Kidney (tissue), 14 donors: ENCODE data around the gene GCNT2. TPM values are rescaled to one million over a fixed set of nuclear protein-coding genes. Genes with fewer than 3 reads are reported as not detected.

ENCODE experiments used
- DNase-seq, 5 donors: peaks; one replicate each; pipeline ENCODE4 v3.0.0-alpha.2; 2013 to 2020
- FAIRE-seq: peaks from 2 replicates; lab custom pipeline; 2012; peaks lifted over from hg19 to GRCh38; lab: Jason Lieb, UNC
- H3K27ac ChIP-seq, 2 donors: one replicate each; pipeline ENCODE4 v1.7.0; 2013; ENCODE audit warnings: low read depth in 2 of 2, low read length in 2 of 2, inconsistent platforms in 1 of 2
- H3K27me3 ChIP-seq: one replicate; pipeline ENCODE4 v1.7.1; 2013; ENCODE audit warnings: low read length, inconsistent platforms; ENCODE audit not compliant: control insufficient read depth, insufficient read depth
- H3K36me3 ChIP-seq, 3 donors: one replicate each; pipeline versions ENCODE4 v1.7.0 to v1.7.1; 2013; ENCODE audit warnings: low read length in 3 of 3, control low read depth in 1 of 3, inconsistent platforms in 1 of 3; ENCODE audit not compliant: insufficient read depth in 3 of 3, control insufficient read depth in 2 of 3
- H3K4me1 ChIP-seq, 3 donors: one replicate each; pipeline versions ENCODE4 v1.7.0 to v1.7.1; 2013; ENCODE audit warnings: low read length in 3 of 3, inconsistent platforms in 1 of 3, low read depth in 1 of 3; ENCODE audit not compliant: control insufficient read depth in 2 of 3, insufficient read depth in 2 of 3
- H3K4me3 ChIP-seq, 3 donors: one replicate each; pipeline versions ENCODE4 v1.7.0 to v1.8.1; 2013; ENCODE audit warnings: low read length in 3 of 3, control low read depth in 1 of 3, inconsistent platforms in 1 of 3
- H3K9ac ChIP-seq, 3 donors: one replicate each; pipeline versions ENCODE4 v1.7.0 to v1.7.1; 2013; ENCODE audit warnings: low read length in 3 of 3, control low read depth in 1 of 3, inconsistent platforms in 1 of 3
- H3K9me3 ChIP-seq, 3 donors: one replicate each; pipeline versions ENCODE4 v1.7.0 to v1.7.1; 2013; ENCODE audit warnings: low read length in 3 of 3, control low read depth in 1 of 3, inconsistent platforms in 1 of 3; ENCODE audit not compliant: control insufficient read depth in 2 of 3, insufficient read depth in 1 of 3
- intact Hi-C: fragments of 100-400 bp; cut with DNase I; formaldehyde crosslinking; loops from one replicate; pipeline ENCODE4 v1.11.1; 2022
- polyA plus RNA-seq: library from polyadenylated mRNA; stranded (reverse); fragments of 350-450 nt; fragmentation: Illumina TruSeq; extraction: RNeasy Lipid Tissue Mini Kit (QIAGEN cat#74804); gene quantifications from one replicate; pipeline ENCODE4 v1.2.3, GENCODE V29; 2014; ENCODE audit warnings: low read depth, low replicate concordance; ENCODE audit not compliant: insufficient read depth
- total RNA-seq: library from RNA; stranded (reverse); fragmentation: NEBNext Ultra II Directional; extraction: Animal tissue kit (Norgen Biotek cat#: 25700); gene quantifications from one replicate; pipeline ENCODE4 v1.2.1, GENCODE V29; 2021
- TF ChIP-seq, protein P1 (sequence below): IDR thresholded peaks from 3 replicates; pipeline ENCODE4 v1.5.1; 2012; ENCODE audit warnings: mild to moderate bottlenecking, moderate library complexity, borderline replicate concordance; ENCODE audit not compliant: insufficient read depth; ENCODE audit errors: extremely low read depth
- donor health status: control.
- donor health status: control.
- donor health status: control.
- donor health status: control.
- donor health status: control.
- donor health status: DM: yes; HTN: yes; CAD: no.
- donor health status: Normal renal cell carcinoma (clear cell type).

GCNT2 gene
- total and polyA plus RNA-seq, 2 donors from 2014 or later, result 10.5 to 12.5 TPM

DNA sequence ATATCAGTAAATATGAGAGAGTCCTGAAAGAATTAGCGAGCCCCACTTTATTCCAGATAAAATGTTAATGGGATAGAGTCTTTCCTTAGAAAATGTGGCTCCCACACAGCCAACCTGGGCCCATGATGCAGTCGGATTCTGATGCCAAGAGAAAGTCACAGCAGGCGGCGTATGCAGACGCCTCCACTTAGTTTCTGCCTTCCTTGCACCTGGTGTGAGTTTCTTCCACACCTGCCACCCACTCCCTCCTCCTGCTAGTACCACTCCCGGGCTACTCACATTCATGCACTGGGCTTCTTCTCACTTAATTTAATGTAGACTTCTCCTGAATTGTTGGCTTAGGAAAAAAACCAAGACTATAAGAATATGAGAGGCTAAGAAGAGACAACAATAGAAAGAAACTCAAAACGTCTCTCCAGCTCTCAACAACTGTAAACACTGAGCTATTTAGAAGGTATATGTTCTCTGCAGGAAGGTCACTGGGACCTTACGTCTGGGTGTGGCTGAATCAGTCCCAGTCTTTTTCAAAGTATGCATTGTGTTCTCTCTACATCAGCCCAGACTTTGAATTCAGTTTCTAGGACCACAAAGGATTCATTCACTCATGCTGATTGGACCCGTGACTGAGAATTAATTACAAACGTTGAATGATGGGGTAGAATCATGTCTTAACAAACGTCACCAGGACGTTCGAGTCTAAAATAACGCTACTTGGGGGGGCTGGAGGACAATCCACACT is 70.4 kb downstream of the GCNT2 start:
- intact Hi-C loops, result no loop called here
- no peak overlapping the region for H3K4me3 ChIP-seq
- H3K9me3 ChIP-seq, result no peaks in the 10 kb centered on the region

DNA sequence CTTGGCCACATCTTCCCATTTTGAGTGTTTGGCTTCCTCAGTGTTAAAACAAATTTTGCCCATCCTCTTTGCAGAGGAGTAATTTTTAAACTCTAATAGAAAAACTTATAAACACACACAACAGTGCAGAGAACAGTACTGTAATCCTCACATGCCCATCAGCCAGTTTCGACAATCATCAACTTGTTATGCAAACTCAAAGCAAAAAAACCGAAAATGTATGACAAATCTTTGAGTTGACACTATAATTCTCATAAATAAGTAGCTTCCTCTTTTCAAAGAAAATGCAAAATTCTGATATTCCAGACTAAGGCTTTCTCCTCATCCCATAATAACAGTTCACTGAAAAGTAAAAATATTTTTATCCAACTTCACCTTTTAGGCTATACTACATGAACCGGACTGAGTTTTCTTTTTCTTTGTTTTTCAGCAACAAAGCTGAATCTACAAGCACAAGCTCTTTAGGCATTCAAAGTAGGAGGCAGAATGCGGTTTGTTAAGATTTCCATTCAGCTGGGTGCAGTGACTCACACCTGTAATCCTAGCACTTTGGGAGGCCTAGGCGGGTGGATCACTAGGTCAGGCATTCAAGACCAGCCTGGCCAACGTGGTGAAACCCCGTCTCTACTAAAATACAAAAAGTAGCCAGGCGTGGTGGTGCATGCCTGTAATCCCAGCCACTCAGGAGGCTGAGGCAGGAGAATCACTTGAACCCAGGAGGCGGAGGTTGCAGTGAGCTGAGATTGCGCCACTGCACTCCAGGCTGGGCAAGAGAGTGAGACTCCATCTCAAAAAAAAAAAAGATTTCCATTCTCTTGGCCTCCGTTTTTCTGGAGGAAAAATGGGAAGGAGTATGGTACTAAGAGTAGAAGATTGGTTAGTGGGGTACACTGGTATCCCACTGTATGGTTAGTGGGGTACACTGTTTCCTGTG is 74.8 kb downstream of the GCNT2 start:
- Histone ChIP-seq H3K4me1 (peaks cover 0 to 3% (median 0%) of the 10 kb centered on the region in 3 donors), H3K9me3 (no peaks in the 10 kb centered on the region), H3K27ac (no peak overlapping the region), H3K36me3 (no peaks in the 10 kb centered on the region), H3K4me3 (no peak overlapping the region), H3K27me3 (no peaks in the 10 kb centered on the region), H3K9ac (no peak overlapping the region)
- intact Hi-C loops, result no loop called here
- no peak for FAIRE-seq
- DNase-seq, result no peak
- TF ChIP-seq, protein P1, sequence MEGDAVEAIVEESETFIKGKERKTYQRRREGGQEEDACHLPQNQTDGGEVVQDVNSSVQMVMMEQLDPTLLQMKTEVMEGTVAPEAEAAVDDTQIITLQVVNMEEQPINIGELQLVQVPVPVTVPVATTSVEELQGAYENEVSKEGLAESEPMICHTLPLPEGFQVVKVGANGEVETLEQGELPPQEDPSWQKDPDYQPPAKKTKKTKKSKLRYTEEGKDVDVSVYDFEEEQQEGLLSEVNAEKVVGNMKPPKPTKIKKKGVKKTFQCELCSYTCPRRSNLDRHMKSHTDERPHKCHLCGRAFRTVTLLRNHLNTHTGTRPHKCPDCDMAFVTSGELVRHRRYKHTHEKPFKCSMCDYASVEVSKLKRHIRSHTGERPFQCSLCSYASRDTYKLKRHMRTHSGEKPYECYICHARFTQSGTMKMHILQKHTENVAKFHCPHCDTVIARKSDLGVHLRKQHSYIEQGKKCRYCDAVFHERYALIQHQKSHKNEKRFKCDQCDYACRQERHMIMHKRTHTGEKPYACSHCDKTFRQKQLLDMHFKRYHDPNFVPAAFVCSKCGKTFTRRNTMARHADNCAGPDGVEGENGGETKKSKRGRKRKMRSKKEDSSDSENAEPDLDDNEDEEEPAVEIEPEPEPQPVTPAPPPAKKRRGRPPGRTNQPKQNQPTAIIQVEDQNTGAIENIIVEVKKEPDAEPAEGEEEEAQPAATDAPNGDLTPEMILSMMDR, result no peak

More for the DNA sequence above, 70.4 kb downstream of the GCNT2 start:
- TF ChIP-seq, protein P1, result no peak
- no peak for DNase-seq
- no peak for FAIRE-seq
- Histone ChIP-seq H3K36me3 (no peaks in the 10 kb centered on the region), H3K4me1 (peaks cover 4 to 10% (median 4%) of the 10 kb centered on the region in 3 donors), H3K27ac (no peak overlapping the region), H3K9ac (no peak overlapping the region), H3K27me3 (no peaks in the 10 kb centered on the region)

DNA sequence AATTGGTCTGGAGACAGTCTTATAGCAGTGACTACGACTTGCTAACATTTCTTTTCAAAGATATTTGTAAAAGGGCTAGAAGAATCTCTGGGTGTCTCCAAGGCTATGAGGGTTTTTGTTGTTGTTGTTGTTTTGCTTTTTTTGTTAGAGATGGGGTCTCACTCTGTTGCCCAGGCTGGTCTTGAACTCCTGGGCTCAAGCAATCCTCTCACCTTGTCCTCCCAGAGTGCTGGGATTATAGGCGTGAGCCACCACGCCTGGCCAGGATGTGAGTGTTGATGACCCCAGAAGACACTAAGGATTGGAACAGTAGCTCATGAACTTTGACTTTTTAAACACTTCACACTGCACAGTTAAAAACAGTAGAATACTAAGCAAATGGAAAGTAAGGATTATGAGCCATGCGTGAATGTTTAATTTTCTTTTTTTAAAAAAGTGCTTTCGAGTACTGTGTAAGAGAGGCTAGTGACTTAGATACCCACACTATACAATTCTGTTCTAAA is 76.4 kb downstream of the GCNT2 start:
- TF ChIP-seq, protein P1, result no peak
- H3K4me3 ChIP-seq, result no peak overlapping the region
- FAIRE-seq (no peak), DNase-seq (no peak)
- H3K27me3 ChIP-seq, result no peaks in the 10 kb centered on the region
- H3K9ac ChIP-seq, result no peak overlapping the region
- intact Hi-C loops, result no loop called here
- no peaks in the 10 kb centered on the region for H3K36me3 ChIP-seq
- no peak overlapping the region for H3K27ac ChIP-seq
- no peaks in the 10 kb centered on the region for H3K9me3 ChIP-seq
- H3K4me1 ChIP-seq, result peaks cover 0 to 3% (median 0%) of the 10 kb centered on the region in 3 donors
